ENCODE measurements around the gene FCHO1. TPM values are rescaled to one million over a fixed set of nuclear protein-coding genes. Genes with fewer than 3 reads are reported as not detected.

The FCHO1 gene
- total RNA-seq, 4 donors from 2014 or later = 0.60 to 26.9 (median 3.8) TPM

- Histone ChIP-seq H3K27me3 (no peaks in the 10 kb centered on the region), H3K4me3 (no peak overlapping the region), H3K36me3 (no peaks in the 10 kb centered on the region), H3K27ac (no peak overlapping the region), H3K4me1 (peaks cover 6 to 16% (median 10%) of the 10 kb centered on the region in 4 donors), H3K9me3 (no peaks in the 10 kb centered on the region)
- WGBS, 2 donors (ENCODE audit: low coverage in 1 of 2) = 79 to 94% methylated on average over 3 to 17 of the region's 17 CpGs
- DNase-seq = peak; percentile 47
- in situ Hi-C loops (cut with MboI; ENCODE audit: low pct_ligation_motif_present in 1 of 4, low pct_unique_long_range_greater_than_20kb in 1 of 4, low sequenced_read_pairs in 3 of 4) (loop anchor here in 1 of 4 donors (10.0 kb wide), 1 partner anchor 58 kb away; no protein-coding TSS in a partner anchor), intact Hi-C loops (cut with DNase I; ENCODE audit: low total_unique reads) (no loop called here)
- TF ChIP-seq POLR2AphosphoS5 (IDR thresholded peaks at IDR 0.05) = no peak
Measured at GRCh38 chr19:17762505-17763229, 11.4 kb downstream of the FCHO1 start.

- in situ Hi-C loops (cut with MboI; ENCODE audit: low pct_ligation_motif_present in 1 of 4, low pct_unique_long_range_greater_than_20kb in 1 of 4, low sequenced_read_pairs in 3 of 4) = loop anchor here in 1 of 4 donors (10.0 kb wide), 1 partner anchor 60 kb away; no protein-coding TSS in a partner anchor
- intact Hi-C loops (cut with DNase I; ENCODE audit: low total_unique reads) = no loop called here
- Histone ChIP-seq H3K27me3 (no peaks in the 10 kb centered on the region), H3K27ac (peak overlapping the region in 2 of 4 donors; percentile 68 to 78), H3K4me1 (peaks cover 6 to 16% (median 10%) of the 10 kb centered on the region in 4 donors), H3K36me3 (no peaks in the 10 kb centered on the region), H3K9me3 (no peaks in the 10 kb centered on the region), H3K4me3 (no peak overlapping the region)
- TF ChIP-seq POLR2AphosphoS5 (IDR thresholded peaks at IDR 0.05) = no peak
- TF ChIP-seq EP300 (IDR thresholded peaks at IDR 0.05; ENCODE audit: low read depth) = no peak
- TF ChIP-seq, protein P1, sequence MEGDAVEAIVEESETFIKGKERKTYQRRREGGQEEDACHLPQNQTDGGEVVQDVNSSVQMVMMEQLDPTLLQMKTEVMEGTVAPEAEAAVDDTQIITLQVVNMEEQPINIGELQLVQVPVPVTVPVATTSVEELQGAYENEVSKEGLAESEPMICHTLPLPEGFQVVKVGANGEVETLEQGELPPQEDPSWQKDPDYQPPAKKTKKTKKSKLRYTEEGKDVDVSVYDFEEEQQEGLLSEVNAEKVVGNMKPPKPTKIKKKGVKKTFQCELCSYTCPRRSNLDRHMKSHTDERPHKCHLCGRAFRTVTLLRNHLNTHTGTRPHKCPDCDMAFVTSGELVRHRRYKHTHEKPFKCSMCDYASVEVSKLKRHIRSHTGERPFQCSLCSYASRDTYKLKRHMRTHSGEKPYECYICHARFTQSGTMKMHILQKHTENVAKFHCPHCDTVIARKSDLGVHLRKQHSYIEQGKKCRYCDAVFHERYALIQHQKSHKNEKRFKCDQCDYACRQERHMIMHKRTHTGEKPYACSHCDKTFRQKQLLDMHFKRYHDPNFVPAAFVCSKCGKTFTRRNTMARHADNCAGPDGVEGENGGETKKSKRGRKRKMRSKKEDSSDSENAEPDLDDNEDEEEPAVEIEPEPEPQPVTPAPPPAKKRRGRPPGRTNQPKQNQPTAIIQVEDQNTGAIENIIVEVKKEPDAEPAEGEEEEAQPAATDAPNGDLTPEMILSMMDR (IDR thresholded peaks at IDR 0.05) = no peak
- TF ChIP-seq POLR2A (IDR thresholded peaks at IDR 0.05) = no peak
- 84 to 100% methylated on average over 3 to 7 of the region's 7 CpGs for WGBS, 2 donors (ENCODE audit: low coverage in 1 of 2)
- DNase-seq = no peak
Measured at GRCh38 chr19:17764348-17764747, 13.1 kb downstream of the FCHO1 start.

DNA sequence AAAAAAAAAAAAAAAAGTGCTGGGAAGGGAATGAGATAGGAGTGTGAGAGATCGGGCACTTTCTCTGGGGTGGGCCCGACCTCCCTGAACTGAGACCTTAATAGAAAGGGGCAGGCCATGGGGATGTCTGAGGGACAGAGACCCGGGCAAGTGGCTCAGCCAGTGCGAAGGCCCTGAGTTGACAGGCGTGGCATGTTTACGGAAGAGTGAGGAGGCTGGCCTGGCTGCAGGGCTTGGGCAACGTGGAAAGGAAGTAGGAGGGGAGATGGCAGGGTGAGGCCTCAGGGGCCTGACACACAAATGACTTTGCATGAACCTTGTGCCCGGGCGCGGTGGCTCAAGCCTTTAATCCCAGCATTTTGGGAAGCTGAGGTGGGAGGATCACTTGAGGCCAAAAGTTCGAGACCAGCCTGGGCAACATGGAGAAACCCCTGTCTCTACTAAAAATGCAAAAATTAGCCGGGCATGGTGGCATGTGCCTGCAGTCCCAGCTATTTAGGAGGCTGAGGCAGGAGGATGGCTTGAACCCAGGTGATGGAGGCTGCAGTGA, 13.9 kb downstream of the FCHO1 start:
- intact Hi-C loops (cut with DNase I; ENCODE audit: low total_unique reads) (loop anchor here (1.0 to 5.0 kb wide), 2 partner anchors 43 to 63 kb away; no protein-coding TSS in a partner anchor), in situ Hi-C loops (cut with MboI; ENCODE audit: low pct_ligation_motif_present in 1 of 4, low pct_unique_long_range_greater_than_20kb in 1 of 4, low sequenced_read_pairs in 3 of 4) (loop anchor here in 1 of 4 donors (10.0 kb wide), 1 partner anchor 60 kb away; no protein-coding TSS in a partner anchor)
- H3K27me3 ChIP-seq = no peaks in the 10 kb centered on the region
- no peaks in the 10 kb centered on the region for H3K36me3 ChIP-seq
- peak; percentile 86 for DNase-seq
- H3K27ac ChIP-seq = peak overlapping the region; percentile 68 to 82 (median 74)
- H3K4me3 ChIP-seq = no peak overlapping the region
- H3K4me1 ChIP-seq = peaks cover 6 to 16% (median 10%) of the 10 kb centered on the region in 4 donors
- no peak for TF ChIP-seq POLR2A (IDR thresholded peaks at IDR 0.05)
- peak in 2 of 3 donors; percentile 18 to 54 for TF ChIP-seq POLR2AphosphoS5 (IDR thresholded peaks at IDR 0.05)
- 29 to 41% methylated on average over 3 to 12 of the region's 12 CpGs for WGBS, 2 donors (ENCODE audit: low coverage in 1 of 2)
- no peaks in the 10 kb centered on the region for H3K9me3 ChIP-seq

DNA sequence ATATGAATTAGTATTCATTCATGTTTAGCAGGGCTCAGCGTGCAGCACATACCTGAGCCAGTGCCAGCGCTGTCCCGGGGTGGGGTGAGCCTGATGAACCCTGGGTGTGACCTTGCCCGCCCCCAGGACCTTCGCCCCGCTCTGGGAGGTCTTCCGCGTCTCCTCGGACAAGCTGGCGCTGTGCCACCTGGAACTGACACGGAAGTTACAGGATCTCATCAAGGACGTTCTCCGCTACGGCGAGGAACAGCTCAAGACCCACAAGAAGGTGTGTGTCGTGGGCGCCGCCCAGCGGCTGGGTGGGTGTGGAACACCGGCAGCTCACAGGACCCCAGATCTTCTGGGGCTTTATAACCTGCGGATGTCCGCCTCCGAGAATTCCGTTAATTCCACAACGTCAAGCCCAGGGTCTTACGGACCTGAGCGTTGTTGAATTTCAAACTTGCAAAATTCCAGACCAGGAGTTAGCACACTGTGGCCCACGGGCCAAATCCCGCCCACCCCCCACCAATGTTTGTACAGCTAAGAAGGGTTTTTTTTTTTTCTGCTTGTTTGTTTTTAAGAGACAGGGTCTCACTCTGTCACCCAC, 15.4 kb downstream of the FCHO1 start:
- TF ChIP-seq, protein P1 (IDR thresholded peaks at IDR 0.05) = peak; percentile 75 to 91 (median 79)
- no peak for TF ChIP-seq POLR2A (IDR thresholded peaks at IDR 0.05)
- TF ChIP-seq EP300 (IDR thresholded peaks at IDR 0.05; ENCODE audit: low read depth) = no peak
- TF ChIP-seq POLR2AphosphoS5 (IDR thresholded peaks at IDR 0.05) = peak in 2 of 3 donors; percentile 56 to 59
- intact Hi-C loops (cut with DNase I; ENCODE audit: low total_unique reads) = loop anchor here (5.0 kb wide), 1 partner anchor 64 kb away; no protein-coding TSS in a partner anchor
- no peak overlapping the region for H3K4me3 ChIP-seq
- in situ Hi-C loops (cut with MboI; ENCODE audit: low pct_ligation_motif_present in 1 of 4, low pct_unique_long_range_greater_than_20kb in 1 of 4, low sequenced_read_pairs in 3 of 4) = loop anchor here in 1 of 4 donors (10.0 kb wide), 1 partner anchor 62 kb away; no protein-coding TSS in a partner anchor
- no peaks in the 10 kb centered on the region for H3K36me3 ChIP-seq
- peak overlapping the region; percentile 49 to 68 (median 60) for H3K27ac ChIP-seq
- H3K9me3 ChIP-seq = no peaks in the 10 kb centered on the region
- H3K27me3 ChIP-seq = no peaks in the 10 kb centered on the region
- 29 to 30% methylated on average over 2 to 28 of the region's 29 CpGs for WGBS, 2 donors (ENCODE audit: low coverage in 1 of 2)
- peaks cover 6 to 16% (median 10%) of the 10 kb centered on the region in 4 donors for H3K4me1 ChIP-seq
- peak; percentile 94 for DNase-seq

Data from transverse colon (tissue), 4 donors.